Trophoblast cell (in vitro differentiated cells and primary cell): Measurements from ENCODE around the gene QTRT2.

Experiments
- DNase-seq, 2 donors: peaks; one replicate each; pipeline ENCODE4 v3.0.0-alpha.2; 2016
- H2AFZ ChIP-seq: 2 replicates; pipeline ENCODE4 v1.6.1; 2013; ENCODE audit warnings: low read length, moderate library complexity, mild to moderate bottlenecking; ENCODE audit not compliant: insufficient read depth, poor library complexity
- H2AK5ac ChIP-seq: 2 replicates; pipeline ENCODE4 v1.6.1; 2013; ENCODE audit warnings: mild to moderate bottlenecking, low read length
- H2BK120ac ChIP-seq: 2 replicates; pipeline ENCODE4 v1.6.1; 2013; ENCODE audit warnings: low read length, mild to moderate bottlenecking, moderate library complexity; ENCODE audit not compliant: insufficient read depth, poor library complexity
- H2BK12ac ChIP-seq: 2 replicates; pipeline ENCODE4 v1.6.1; 2013; ENCODE audit warnings: mild to moderate bottlenecking, low read length, moderate library complexity
- H2BK5ac ChIP-seq: 2 replicates; pipeline ENCODE4 v1.6.1; 2013; ENCODE audit warnings: low read length, low read depth, moderate library complexity, mild to moderate bottlenecking; ENCODE audit not compliant: poor library complexity
- H3K14ac ChIP-seq: 2 replicates; pipeline ENCODE4 v1.6.1; 2013; ENCODE audit warnings: mild to moderate bottlenecking, low read length
- H3K18ac ChIP-seq: 2 replicates; pipeline ENCODE4 v1.6.1; 2013; ENCODE audit warnings: mild to moderate bottlenecking, low read length
- H3K23ac ChIP-seq: 2 replicates; pipeline ENCODE4 v1.6.1; 2013; ENCODE audit warnings: low read length
- H3K27ac ChIP-seq: 2 replicates; pipeline ENCODE4 v1.5.1; 2013; ENCODE audit warnings: low read depth, mild to moderate bottlenecking, inconsistent platforms, low read length, moderate library complexity
- H3K27me3 ChIP-seq: 2 replicates; pipeline ENCODE4 v1.6.1; 2013; ENCODE audit warnings: inconsistent platforms, mild to moderate bottlenecking, low read length, moderate library complexity; ENCODE audit not compliant: insufficient read depth
- H3K36me3 ChIP-seq, 2 experiments: 1 replicate in 1 of 2; 2 replicates in 1 of 2; pipeline ENCODE4 v1.6.1; 2013; ENCODE audit warnings: low read length in 2 of 2, mild to moderate bottlenecking in 2 of 2, moderate library complexity in 1 of 2; ENCODE audit not compliant: insufficient read depth in 2 of 2, control insufficient read depth in 1 of 2
- H3K4ac ChIP-seq: 2 replicates; pipeline ENCODE4 v1.6.1; 2013; ENCODE audit warnings: low read depth, mild to moderate bottlenecking, low read length, moderate library complexity
- H3K4me1 ChIP-seq, 2 experiments: 1 replicate in 1 of 2; 2 replicates in 1 of 2; pipeline ENCODE4 v1.6.1; 2013; ENCODE audit warnings: low read length in 2 of 2, mild to moderate bottlenecking in 2 of 2, moderate library complexity in 1 of 2; ENCODE audit not compliant: insufficient read depth in 2 of 2, control insufficient read depth in 1 of 2
- H3K4me2 ChIP-seq: 2 replicates; pipeline ENCODE4 v1.6.1; 2013; ENCODE audit warnings: inconsistent platforms, mild to moderate bottlenecking, low read length, moderate library complexity
- H3K4me3 ChIP-seq: 2 replicates; pipeline ENCODE4 v1.5.1; 2013; ENCODE audit warnings: mild to moderate bottlenecking, low read depth, low read length, inconsistent platforms
- H3K79me1 ChIP-seq: one replicate; pipeline ENCODE4 v1.6.1; 2013; ENCODE audit warnings: low read length
- H3K79me2 ChIP-seq: 2 replicates; pipeline ENCODE4 v1.6.1; 2013; ENCODE audit warnings: low read length, mild to moderate bottlenecking; ENCODE audit not compliant: control insufficient read depth, insufficient read depth, poor library complexity
- H3K9ac ChIP-seq: 2 replicates; pipeline ENCODE4 v1.6.1; 2013; ENCODE audit warnings: mild to moderate bottlenecking, low read length
- H3K9me3 ChIP-seq: 2 replicates; pipeline ENCODE4 v1.6.1; 2013; ENCODE audit warnings: low read depth, mild to moderate bottlenecking, control low read depth, inconsistent platforms, low read length; ENCODE audit not compliant: insufficient read depth
- H4K12ac ChIP-seq: 2 replicates; pipeline ENCODE4 v1.6.1; 2013; ENCODE audit warnings: low read depth, mild to moderate bottlenecking, low read length, moderate library complexity
- H4K8ac ChIP-seq: 2 replicates; pipeline ENCODE4 v1.6.1; 2013; ENCODE audit warnings: low read depth, mild to moderate bottlenecking, low read length, moderate library complexity
- H4K91ac ChIP-seq: one replicate; pipeline ENCODE4 v1.6.1; 2013; ENCODE audit warnings: low read depth, mild to moderate bottlenecking, low read length, moderate library complexity
- WGBS: extraction: QIAGEN DNeasy Blood & Tissue Kit; methylation state at CpG from one replicate; pipeline ENCODE4 v1.1.7; 2013; ENCODE audit warnings: missing lambda C conversion rate; ENCODE audit not compliant: insufficient read length, insufficient coverage; ENCODE audit errors: extremely low coverage; 5-methylcytosine and 5-hydroxymethylcytosine counted together

Gene QTRT2

GRCh38 chr3:114103181-114103580 lies 46.6 kb downstream of the QTRT2 start:
- WGBS: no CpG with 5 or more reads among the region's 27 CpGs
- H3K14ac ChIP-seq: no peak overlapping the region

GRCh38 chr3:114103858-114104257 lies 47.3 kb downstream of the QTRT2 start:
- Histone ChIP-seq H3K27ac (no peak overlapping the region), H3K4ac (no peak overlapping the region), H3K4me3 (no peak overlapping the region), H4K91ac (no peak overlapping the region), H3K36me3 (no peaks in the 10 kb centered on the region), H2AK5ac (no peak overlapping the region), H4K8ac (no peak overlapping the region), H3K9me3 (no peaks in the 10 kb centered on the region), H3K4me1 (no peaks in the 10 kb centered on the region), H3K14ac (no peak overlapping the region), H3K79me1 (no peaks in the 10 kb centered on the region), H4K12ac (no peak overlapping the region), H2BK5ac (no peak overlapping the region), H2BK12ac (no peak overlapping the region), H2AFZ (no peak overlapping the region), H3K23ac (no peak overlapping the region), H3K4me2 (no peak overlapping the region), H3K18ac (no peak overlapping the region), H2BK120ac (no peak overlapping the region), H3K9ac (no peak overlapping the region), H3K79me2 (no peaks in the 10 kb centered on the region), H3K27me3 (no peaks in the 10 kb centered on the region)
- WGBS: no CpG with 5 or more reads among the region's 4 CpGs
- DNase-seq: no peak

More at GRCh38 chr3:114103181-114103580, 46.6 kb downstream of the QTRT2 start:
- Histone ChIP-seq H2BK120ac (no peak overlapping the region), H3K27ac (no peak overlapping the region), H3K27me3 (no peaks in the 10 kb centered on the region), H3K4ac (no peak overlapping the region), H2AK5ac (no peak overlapping the region), H3K9ac (no peak overlapping the region), H3K36me3 (no peaks in the 10 kb centered on the region), H2BK12ac (no peak overlapping the region), H3K18ac (no peak overlapping the region), H4K8ac (no peak overlapping the region), H4K91ac (no peak overlapping the region), H3K4me3 (no peak overlapping the region), H3K9me3 (no peaks in the 10 kb centered on the region), H3K23ac (no peak overlapping the region), H3K4me1 (no peaks in the 10 kb centered on the region), H2AFZ (no peak overlapping the region), H3K79me1 (no peaks in the 10 kb centered on the region), H3K4me2 (no peak overlapping the region), H4K12ac (no peak overlapping the region), H2BK5ac (no peak overlapping the region), H3K79me2 (no peaks in the 10 kb centered on the region)
- no peak for DNase-seq

GRCh38 chr3:114104414-114104813 lies 47.9 kb downstream of the QTRT2 start:
- no peaks in the 10 kb centered on the region for H3K79me2 ChIP-seq
- no peak overlapping the region for H3K18ac ChIP-seq
- H2AK5ac ChIP-seq: no peak overlapping the region
- no peak overlapping the region for H3K14ac ChIP-seq
- H3K27ac ChIP-seq: no peak overlapping the region
- no peak overlapping the region for H2BK120ac ChIP-seq
- no peak overlapping the region for H2BK5ac ChIP-seq
- no peaks in the 10 kb centered on the region for H3K27me3 ChIP-seq
- H3K4me3 ChIP-seq: no peak overlapping the region
- no peaks in the 10 kb centered on the region for H3K79me1 ChIP-seq
- H3K4ac ChIP-seq: no peak overlapping the region
- no CpG with 5 or more reads among the region's 3 CpGs for WGBS
- H4K12ac ChIP-seq: no peak overlapping the region
- H2BK12ac ChIP-seq: no peak overlapping the region
- no peak overlapping the region for H3K9ac ChIP-seq
- H3K4me2 ChIP-seq: no peak overlapping the region
- H3K4me1 ChIP-seq: no peaks in the 10 kb centered on the region
- H2AFZ ChIP-seq: no peak overlapping the region
- H3K23ac ChIP-seq: no peak overlapping the region
- no peaks in the 10 kb centered on the region for H3K9me3 ChIP-seq
- H4K91ac ChIP-seq: no peak overlapping the region
- no peak overlapping the region for H4K8ac ChIP-seq
- no peaks in the 10 kb centered on the region for H3K36me3 ChIP-seq
- DNase-seq: peak; percentile 4 to 74

GRCh38 chr3:114108137-114108536 lies 51.6 kb downstream of the QTRT2 start:
- no peak overlapping the region for H3K9ac ChIP-seq
- H3K18ac ChIP-seq: no peak overlapping the region
- no peak overlapping the region for H3K4me3 ChIP-seq
- H3K36me3 ChIP-seq: no peaks in the 10 kb centered on the region
- no peak overlapping the region for H3K4me2 ChIP-seq
- H4K12ac ChIP-seq: no peak overlapping the region
- H2BK120ac ChIP-seq: no peak overlapping the region
- H2AFZ ChIP-seq: no peak overlapping the region
- no peak overlapping the region for H2BK12ac ChIP-seq
- H3K79me2 ChIP-seq: no peaks in the 10 kb centered on the region
- no peaks in the 10 kb centered on the region for H3K9me3 ChIP-seq
- no peaks in the 10 kb centered on the region for H3K4me1 ChIP-seq
- no peak overlapping the region for H2AK5ac ChIP-seq
- DNase-seq: no peak
- H3K79me1 ChIP-seq: no peaks in the 10 kb centered on the region
- no peak overlapping the region for H4K8ac ChIP-seq
- H3K27me3 ChIP-seq: no peaks in the 10 kb centered on the region
- H3K23ac ChIP-seq: no peak overlapping the region
- no peak overlapping the region for H2BK5ac ChIP-seq
- no CpG with 5 or more reads among the region's 8 CpGs for WGBS
- H4K91ac ChIP-seq: no peak overlapping the region
- no peak overlapping the region for H3K14ac ChIP-seq
- H3K27ac ChIP-seq: no peak overlapping the region
- H3K4ac ChIP-seq: no peak overlapping the region
